SW 1271 (cell line): ENCODE measurements around the gene USP49.

ENCODE experiments used
- DNase-seq, 2 experiments: peaks; one replicate each; lab custom pipeline; 2025; lab: John Stamatoyannopoulos, UW

USP49 gene

DNA sequence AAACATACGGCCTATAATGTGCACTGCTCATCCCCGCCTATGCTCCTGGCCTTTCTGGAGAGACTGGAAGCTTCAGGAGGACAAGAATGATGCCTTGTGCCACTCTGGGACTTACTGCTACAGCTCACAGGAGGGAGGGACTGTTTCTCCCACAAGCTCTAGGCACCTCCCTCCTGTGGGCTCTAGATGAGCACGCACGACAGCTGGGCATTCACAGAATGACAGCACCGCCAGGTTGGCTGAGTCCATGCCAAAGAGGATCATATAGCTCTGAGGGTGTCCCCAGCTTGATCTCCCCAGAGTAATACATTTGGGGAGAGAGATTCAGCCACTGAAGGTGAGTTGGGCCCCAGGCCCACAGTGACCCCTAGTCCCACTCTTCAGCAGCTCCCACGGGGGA is 137.9 kb downstream of the USP49 start:
- no peak for DNase-seq

DNA sequence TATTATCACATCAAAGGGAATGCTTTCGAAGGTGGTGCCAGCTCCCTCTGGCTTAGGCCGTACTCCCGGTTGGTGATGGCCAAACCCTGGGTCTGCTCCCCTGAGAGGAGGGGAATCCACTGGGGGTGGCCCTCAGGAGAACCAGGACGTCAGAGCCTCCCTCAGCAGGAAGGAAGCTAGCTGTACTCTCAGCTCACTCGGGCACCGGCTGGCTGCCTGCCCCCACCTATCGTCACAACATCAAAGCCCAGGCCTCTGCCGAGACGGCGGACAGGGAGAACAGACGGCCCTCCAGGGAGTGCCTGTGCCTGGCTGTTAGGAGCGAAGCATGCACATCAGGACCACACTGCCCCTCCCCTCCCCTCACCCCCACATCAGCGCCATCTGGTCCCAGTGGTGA is 138.8 kb downstream of the USP49 start:
- no peak for DNase-seq

DNA sequence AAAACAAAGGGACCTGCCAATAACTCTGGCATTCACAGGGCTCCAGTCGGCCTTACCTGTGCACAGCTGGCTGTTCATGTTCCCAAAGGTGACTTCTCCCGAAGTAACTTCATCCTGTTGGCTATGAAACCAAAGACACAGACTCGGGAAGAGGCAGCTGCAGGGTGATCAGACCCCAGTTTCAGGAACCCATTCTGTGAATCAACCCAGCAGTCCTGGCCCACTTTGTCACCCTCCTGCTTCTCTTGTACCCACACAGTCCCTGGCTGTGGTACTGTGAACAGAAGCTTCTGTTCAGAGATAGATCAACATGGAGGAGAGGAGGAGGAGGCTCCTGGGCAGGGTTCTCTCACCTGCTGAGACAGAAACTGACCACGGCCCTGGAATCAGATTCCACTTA is 139.3 kb downstream of the USP49 start:
- no peak for DNase-seq

DNA sequence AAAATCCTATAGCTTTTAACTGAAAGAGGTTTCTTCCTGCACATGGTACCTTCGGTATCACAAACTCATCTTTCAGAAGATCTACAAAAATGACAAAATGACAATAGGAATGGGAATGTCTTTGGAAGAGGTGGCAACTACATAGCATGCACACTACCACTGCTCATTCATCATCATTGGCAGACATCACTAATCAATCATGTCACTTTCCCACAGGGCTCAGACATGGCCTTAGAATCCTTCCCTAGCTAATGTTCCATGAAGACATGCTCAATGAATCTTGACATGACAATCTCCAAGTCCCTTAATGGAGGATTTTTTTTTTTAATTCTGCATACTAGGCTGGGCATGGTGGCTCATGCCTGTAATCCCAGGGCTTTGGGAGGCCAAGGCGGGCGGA is 144.8 kb downstream of the USP49 start:
- DNase-seq, result no peak

DNA sequence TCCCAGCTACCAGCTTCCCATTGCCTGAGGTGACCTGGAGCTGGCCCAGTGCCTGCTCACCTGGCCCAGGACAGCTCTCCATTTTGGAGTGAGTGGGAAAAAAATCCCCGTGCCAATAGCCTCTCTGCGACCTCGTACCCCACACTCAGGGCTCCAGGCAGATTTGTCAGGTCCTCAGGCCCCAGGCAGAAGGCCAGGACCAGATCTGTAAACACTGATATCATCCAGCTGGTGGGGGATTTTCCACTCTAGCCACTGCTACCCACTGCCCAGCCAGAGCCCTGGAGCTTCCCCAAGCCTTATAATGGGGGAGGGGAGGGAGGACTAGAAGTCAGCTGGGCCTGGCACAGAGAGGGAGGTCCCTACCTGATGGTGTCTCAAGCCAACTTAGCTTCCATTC is 146.6 kb downstream of the USP49 start:
- DNase-seq, result no peak

DNA sequence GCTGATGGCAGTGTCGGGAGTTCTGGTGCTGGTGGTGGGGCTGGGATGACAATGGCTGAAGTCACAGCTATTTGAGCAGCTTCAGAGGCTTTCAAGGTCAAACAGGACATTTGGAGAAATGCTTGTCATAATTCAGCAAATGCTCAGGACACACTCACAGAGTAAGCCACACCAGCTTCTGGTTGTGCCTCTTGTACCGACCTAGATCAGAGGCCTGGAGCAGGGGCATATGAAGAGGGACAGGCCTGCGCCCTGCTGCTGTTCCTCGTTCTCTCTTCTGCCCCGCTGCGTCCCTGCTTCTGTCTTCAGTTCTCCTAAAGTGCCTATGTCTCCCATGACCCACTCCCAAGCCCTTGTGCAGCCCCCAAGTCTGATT is 147.1 kb downstream of the USP49 start:
- no peak for DNase-seq

DNA sequence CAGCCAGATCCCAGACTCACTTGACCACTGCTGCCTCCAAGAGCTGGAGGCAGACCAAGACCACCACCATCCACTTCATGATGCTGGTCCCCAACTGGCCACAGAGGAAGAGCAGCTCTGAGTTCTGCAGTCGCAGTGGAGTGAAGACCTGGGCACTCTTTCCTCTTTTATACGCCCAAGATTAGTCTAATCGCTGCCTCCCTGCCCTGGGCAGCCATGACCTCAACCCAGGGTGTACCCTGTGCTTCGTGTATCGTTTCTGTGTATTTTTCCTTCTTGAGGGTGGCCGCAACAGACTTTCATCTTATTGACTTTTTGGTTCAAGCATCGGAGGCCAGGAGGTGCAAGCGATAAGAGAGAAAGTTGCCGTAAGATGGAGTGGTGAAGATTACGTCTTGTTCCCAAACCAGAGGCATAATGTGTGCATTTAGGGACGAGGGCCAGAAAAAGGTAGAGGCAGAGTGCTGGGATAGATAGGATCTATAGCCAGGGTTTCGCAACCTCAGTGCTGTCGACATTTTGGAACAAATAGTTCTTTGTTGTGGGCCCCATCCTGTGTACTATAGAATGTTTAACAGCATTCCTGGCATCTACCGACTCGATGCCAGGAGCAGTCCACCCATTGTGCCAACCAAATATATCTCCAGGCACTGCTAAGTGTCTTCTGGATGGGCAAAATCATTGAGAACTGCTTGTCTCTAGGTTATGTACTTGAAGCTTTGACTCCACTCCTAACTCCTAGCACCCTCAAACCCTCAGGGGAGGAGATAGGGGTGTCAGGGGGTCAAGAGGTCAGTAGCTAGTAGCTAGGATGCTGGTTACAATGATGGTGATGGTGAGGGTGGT is 147.7 kb downstream of the USP49 start, which contains the start of gene PGC:
Gene PGC, minus strand, starts transcription at position 142 of the 846 bp plus-strand sequence. Its CDS starts 63 bp downstream, at position 79.
- DNase-seq, result no peak

DNA sequence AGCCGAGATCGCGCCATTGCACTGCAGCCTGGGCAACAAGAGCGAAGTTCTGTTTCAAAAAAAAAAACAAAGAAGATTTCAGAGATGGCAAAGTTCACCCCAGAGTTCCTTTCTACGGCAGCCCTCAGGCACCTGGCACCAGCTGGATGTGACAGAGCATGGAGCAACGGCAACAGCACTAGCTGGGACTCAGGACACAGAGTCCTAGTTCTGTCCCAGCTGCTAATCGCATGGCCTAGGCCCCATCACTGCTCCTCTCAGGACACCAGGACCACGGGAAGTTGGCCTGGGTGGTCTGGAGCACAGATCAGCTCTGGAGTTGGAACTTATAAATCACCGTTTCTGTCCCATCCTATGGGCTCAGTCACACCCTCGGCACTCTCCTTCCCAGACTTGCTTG is 149.1 kb downstream of the USP49 start:
- no peak for DNase-seq

DNA sequence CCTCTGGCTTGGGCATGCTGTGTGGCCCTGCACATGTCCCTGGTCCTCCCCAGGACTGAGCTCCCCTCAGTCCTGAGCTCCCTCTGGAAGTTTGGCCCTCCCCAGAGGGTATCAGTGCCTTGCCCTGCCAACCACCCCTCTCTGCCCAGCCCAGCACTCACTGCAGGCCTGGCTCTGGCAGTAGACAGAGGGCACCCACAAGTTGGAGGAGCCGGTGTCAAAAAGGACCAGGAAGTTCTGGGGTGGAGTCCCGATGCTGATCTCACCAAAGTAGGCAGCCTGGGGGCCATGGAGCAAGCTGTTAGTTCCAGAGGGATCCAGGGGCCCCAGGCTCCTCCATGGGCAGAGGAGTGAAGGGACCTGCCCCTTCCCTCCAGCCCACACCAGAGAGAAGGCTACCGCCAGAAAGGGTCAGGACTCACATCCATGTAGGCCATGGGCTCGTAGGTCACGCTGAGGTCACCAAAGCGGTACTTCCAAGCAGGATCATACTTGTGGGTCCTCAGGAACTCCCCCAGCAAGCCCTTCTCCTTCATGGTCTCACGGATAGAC is 150.9 kb downstream of the USP49 start:
- no peak for DNase-seq

DNA sequence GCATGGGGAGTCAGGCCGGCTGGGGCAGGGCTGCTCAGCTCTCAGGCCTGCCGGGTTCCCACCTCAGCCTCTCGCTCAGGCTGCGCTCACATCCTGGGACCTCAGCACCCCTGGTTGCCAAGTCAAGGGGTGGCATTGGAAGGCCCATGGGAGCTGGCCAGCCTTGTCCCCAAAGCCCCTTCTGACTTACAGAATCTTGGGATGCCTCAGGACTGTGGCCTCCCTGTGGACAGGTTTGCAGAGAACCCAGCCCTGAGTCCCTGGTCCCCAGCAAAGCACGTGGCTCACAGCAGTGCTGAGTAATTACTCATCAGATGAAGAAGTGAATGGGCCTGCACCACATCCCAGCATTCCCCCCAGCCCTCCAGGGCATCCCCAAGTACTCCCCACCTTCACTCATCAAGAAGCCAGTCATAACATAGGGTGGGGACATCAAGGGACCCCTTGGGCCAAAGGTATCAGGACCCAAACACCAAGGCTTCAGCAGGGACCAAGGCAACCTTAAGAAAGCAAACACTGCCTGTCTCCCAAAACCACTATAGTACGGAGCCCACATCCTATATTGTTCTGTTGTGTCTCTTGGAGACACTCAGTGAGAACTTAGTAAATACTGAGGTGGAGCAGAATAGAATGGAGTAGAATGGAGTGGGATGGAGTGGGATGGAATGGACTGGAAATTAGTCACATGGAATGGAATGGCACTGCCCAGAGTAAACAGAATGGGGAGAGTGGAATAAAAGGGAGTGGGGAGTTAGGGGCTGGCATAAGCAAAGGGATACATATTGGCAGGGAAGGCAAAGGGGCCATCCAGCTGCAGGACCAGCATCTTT is 151.6 kb downstream of the USP49 start:
- no peak for DNase-seq

DNA sequence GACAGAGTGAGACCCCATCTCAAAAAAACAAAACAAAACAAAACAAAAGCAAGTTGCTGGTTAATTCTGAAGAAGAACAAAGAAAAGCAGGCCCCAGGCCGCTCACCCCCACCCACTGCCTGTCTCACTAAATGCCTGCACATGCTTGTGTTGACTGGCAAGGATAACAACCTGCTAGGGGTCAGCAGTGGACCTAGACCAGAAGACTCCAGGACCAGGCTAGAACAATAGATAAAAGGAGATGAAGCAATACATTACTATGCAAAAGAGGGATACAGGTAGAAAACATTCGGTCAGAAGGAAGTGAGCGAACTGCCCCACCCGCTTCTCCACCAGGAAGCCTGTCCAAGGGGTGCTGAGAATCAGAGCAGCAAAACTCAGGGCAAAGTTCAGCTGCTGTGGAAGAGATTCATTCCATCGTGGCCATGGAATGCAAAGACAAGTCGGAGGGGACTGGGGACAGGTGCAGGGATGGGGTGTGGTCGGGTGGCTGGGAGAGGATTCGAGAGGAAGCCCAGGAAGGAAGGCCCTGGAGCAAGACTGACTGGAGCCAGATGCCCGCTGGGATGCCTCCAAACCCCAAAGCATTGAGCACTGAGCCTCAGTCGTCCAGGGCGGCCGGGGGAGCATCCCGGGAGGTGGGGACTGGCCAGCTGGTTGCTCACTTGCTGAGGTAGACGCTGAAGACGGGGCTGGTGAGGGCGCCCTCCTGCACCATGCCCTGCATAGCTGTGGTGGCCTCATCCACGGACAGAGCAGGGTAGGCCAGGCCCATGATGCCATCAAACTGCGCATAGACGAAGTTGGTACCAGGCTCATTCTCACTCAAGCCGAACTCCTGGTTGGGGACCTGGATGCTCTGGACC is 153.3 kb downstream of the USP49 start:
- no peak for DNase-seq

DNA sequence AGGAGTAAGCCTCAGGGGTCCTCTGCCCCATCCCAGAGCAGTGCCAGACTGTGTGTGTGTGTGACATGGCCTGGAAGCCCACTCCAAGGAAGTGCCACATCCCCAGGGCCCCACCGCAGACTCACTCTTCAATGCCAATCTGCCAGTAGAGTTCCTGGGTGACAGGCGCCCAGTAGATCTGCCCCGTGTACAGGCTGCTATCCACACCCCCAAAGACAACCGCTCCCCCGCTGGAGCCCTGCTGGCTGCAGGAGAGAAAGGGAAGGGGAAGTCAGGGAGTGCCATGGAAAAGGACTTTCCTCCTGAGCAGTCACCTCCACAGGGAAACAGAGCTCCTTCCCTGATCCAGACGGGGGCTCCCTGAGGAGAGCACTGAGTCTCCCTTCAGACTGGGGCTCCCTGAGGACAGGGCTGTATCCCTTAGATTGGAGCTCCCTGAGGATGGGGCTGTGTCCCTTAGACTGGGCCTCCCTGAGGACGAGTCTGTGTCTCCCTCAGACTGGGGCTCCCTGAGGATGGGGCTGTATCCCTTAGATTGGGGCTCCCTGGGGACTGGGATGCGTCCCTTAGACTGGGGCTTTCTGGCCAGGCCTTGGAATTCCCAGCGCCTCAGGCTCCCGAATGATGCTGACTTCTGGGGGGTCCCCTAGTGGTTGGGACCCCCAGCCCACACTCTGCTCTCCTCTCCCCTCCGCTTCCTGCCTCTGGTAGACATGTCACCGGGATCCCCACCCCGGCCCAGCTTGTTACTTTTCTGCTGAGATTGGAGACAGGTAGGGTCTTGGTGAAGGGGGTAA is 154.6 kb downstream of the USP49 start:
- DNase-seq, result no peak
